Measurements from ENCODE around the gene TMOD3.

The TMOD3 gene

GRCh38 chr15:51825698-51826097, 3.8 kb upstream of the TMOD3 start:
- in situ Hi-C loops (cut with HindIII; ENCODE audit: low sequenced_read_pairs): no loop called here
- TF ChIP-seq CTCF (IDR thresholded peaks at IDR 0.05; ENCODE audit: low read depth, low read length): no peak
- no peak overlapping the region for H3K4me3 ChIP-seq (ENCODE audit: low read depth, low read length)
- DNase-seq (ENCODE audit: low read depth, low spot score): no peak

GRCh38 chr15:51828621-51829375, 655 bp upstream of the TMOD3 start:
- TF ChIP-seq CTCF (IDR thresholded peaks at IDR 0.05; ENCODE audit: low read depth, low read length): no peak
- peak overlapping the region; percentile 61 for H3K4me3 ChIP-seq (ENCODE audit: low read depth, low read length)
- in situ Hi-C loops (cut with HindIII; ENCODE audit: low sequenced_read_pairs): no loop called here
- no peak for DNase-seq (ENCODE audit: low read depth, low spot score)

GRCh38 chr15:51830276-51830806, 888 bp downstream of the TMOD3 start:
- H3K4me3 ChIP-seq (ENCODE audit: low read depth, low read length): peak overlapping the region; percentile 61
- TF ChIP-seq CTCF (IDR thresholded peaks at IDR 0.05; ENCODE audit: low read depth, low read length): no peak
- peak; percentile 79 for DNase-seq (ENCODE audit: low read depth, low spot score)
- in situ Hi-C loops (cut with HindIII; ENCODE audit: low sequenced_read_pairs): no loop called here

- no peak overlapping the region for H3K4me3 ChIP-seq (ENCODE audit: low read depth, low read length)
- in situ Hi-C loops (cut with HindIII; ENCODE audit: low sequenced_read_pairs): no loop called here
These were observed 4.3 kb downstream of the TMOD3 start for GRCh38 chr15:51833772-51834171.

GRCh38 chr15:51837792-51838251, 8.4 kb downstream of the TMOD3 start:
- H3K4me3 ChIP-seq (ENCODE audit: low read depth, low read length): no peak overlapping the region
- in situ Hi-C loops (cut with HindIII; ENCODE audit: low sequenced_read_pairs): no loop called here
- DNase-seq (ENCODE audit: low read depth, low spot score): peak; percentile 43
- TF ChIP-seq CTCF (IDR thresholded peaks at IDR 0.05; ENCODE audit: low read depth, low read length): no peak

More at GRCh38 chr15:51833772-51834171, 4.3 kb downstream of the TMOD3 start:
- TF ChIP-seq CTCF (IDR thresholded peaks at IDR 0.05; ENCODE audit: low read depth, low read length): no peak
- DNase-seq (ENCODE audit: low read depth, low spot score): no peak

- H3K4me3 ChIP-seq (ENCODE audit: low read depth, low read length): no peak overlapping the region
- in situ Hi-C loops (cut with HindIII; ENCODE audit: low sequenced_read_pairs): no loop called here
- TF ChIP-seq CTCF (IDR thresholded peaks at IDR 0.05; ENCODE audit: low read depth, low read length): no peak
- no peak for DNase-seq (ENCODE audit: low read depth, low spot score)
These were observed 8.8 kb downstream of the TMOD3 start for GRCh38 chr15:51838270-51838669.

All from astrocyte of the spinal cord (primary cell).